NCI-H2171 treated with DMSO at 0.1 percent for 48 hours (cell line): Measurements from ENCODE around the gene SPATA32.
A peak's percentile ranks its signal among the peaks of the same experiment; 100 is the strongest.
"Not testable (repeated sequence)": the region's sequence is repeated elsewhere in the genome, so short reads cannot be mapped to it uniquely, and the experiment has no call there.

Experiments used
- DNase-seq: peaks from one replicate; lab custom pipeline; 2025; lab: John Stamatoyannopoulos, UW

Gene SPATA32, protein sequence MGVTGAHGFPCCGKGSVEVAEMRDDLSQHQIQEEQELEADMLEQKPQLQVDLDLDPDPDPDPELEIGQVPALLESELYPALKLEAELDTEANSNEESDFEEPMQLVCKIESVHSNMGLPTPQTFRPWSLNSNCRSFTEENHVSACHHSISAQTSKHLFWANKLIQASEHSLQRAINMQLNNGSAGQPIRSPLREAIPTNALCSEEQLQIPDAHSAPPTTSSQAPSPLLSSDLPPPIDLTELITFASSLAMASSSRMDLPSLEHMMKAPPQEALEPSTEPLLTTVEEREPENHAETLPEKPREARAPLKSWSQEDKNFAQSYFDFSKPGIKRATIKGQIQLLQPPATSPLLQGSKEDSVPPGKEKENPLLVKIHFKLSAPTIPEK

DNA sequence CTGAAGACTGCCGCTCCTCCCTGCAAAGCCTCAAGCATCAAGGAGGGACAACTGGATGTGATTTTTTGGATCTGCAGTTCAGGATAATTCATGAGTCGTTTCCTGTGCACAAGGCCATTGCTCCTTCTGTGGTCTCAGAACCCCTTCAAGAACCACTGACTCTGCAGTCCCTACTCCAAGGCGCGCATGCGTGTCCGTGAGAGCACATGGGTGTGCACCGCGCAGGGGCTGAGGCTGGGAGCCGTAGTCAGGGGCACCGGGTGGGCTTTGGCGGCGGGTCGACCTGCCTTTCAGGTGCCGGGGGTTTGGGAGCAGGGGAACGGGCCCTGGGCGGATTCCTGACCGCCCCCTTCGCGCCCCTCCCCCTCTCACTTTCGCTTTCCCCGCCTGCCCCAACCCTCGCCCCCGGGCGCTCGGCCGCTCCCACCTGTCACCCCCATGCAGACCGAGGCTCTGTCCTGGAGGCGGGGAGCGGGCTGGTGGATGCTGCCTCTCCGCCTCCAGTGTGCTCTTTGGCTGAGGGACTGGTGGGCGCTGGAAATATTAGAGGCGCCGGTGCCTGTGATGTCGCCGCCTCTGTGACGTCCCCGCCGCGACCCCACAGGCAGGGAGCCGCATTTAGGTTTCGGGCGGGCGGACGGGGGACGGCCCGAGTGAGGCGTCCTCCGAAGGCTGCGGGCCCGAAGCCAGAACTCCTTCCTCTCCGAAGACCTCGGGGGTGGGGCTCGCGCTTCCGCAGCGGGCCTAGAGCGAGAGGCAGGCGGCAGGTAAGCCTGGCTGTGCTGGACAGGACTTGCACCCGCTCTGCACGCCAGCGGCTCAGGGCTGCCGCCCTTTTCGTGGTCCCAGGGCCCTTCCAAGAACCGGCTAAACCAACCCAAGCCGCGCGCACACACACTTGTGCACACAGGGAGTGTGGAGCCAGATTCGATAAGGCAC is at the start of gene SPATA32:
TSS of gene SPATA32 (minus strand) at position 518 of the 939 bp plus-strand sequence. CDS start at position 440, 78 bp downstream.
- DNase-seq, result no peak

DNA sequence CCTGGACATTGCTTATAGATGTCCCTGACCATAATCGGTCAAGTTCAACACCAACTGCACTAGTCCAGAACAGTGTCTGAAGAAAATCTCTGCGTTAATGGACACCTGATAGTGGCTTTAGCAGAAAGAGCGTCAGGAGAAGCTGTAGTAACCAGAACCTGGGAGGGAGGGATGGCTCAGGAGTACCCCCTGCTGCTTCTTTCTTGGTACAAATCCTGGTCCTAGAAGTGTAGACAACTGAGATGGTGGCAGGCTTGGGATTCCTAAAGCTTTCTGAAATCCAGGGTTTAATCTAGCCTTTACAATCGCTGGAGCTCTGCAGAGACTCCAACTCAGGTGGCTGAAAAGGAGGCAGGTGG is 49.5 kb upstream of the SPATA32 start:
- DNase-seq, result no peak

GRCh38 chr17:45310380-45311324 is 48.8 kb upstream of the SPATA32 start:
- peak; percentile 22 for DNase-seq

DNA sequence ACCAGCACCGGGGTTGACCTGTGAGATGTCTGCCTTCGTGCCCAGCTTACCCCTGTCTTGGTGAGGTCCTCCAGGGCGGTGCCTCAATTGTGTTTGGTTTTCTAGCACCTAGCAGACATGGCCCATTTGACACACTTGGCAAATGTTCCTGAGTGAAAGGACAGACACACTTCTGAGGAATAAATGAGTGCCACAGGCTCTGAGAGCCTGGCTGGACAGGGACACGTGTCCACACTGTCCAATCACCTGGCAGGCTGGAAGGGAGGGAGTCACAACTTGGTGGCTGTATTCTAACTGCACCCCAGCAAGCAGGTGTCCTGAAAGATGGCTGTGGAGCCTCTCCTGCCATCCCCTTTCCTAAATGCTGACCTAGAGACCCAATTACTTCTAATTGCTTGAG is 47.5 kb upstream of the SPATA32 start:
- no peak for DNase-seq

GRCh38 chr17:45308840-45309239 is 46.9 kb upstream of the SPATA32 start:
- no peak for DNase-seq

GRCh38 chr17:45308016-45308365 is 46.1 kb upstream of the SPATA32 start:
- DNase-seq, result no peak

DNA sequence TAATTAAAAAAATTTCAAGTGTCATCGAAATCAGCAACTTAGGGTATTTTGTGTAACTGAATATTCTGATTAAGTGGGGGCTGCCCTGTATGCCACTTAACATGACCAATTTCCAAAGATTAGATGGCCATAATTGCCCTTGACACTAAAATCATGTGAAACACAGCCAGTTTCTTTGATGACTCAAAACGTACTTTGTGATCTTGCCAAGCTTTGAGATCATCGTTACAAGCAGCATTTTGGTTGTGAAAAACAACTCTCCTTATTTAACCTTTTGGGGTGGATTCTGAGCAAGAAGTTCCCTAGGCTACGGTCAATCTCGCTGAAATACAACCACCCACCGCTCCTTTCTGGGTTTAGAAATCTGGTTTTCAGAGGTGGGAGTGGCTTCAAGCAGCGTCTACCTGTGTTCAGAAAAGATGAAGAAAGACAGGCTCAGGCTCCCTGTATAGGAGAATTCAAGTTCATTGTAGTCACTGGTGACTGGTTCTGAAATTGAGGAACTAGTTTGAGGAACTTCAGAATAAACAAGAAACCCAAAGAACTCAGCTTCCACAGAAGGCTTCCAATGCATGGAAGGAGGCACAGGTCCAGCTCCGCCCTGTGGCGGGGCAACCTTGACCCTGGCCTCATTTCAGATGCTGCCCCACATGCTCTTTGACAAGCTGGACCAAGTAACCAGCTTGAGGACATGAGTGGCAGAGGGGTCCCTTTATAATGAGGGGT is 45.6 kb upstream of the SPATA32 start:
- DNase-seq, result no peak

- DNase-seq, result no peak
Observed at GRCh38 chr17:45306623-45307022, 44.7 kb upstream of the SPATA32 start.

GRCh38 chr17:45306094-45306493 is 44.2 kb upstream of the SPATA32 start:
- no peak for DNase-seq

GRCh38 chr17:45305530-45306087 is 43.7 kb upstream of the SPATA32 start:
- no peak for DNase-seq

- DNase-seq, result no peak
Observed at GRCh38 chr17:45302649-45303173, 40.8 kb upstream of the SPATA32 start.

DNA sequence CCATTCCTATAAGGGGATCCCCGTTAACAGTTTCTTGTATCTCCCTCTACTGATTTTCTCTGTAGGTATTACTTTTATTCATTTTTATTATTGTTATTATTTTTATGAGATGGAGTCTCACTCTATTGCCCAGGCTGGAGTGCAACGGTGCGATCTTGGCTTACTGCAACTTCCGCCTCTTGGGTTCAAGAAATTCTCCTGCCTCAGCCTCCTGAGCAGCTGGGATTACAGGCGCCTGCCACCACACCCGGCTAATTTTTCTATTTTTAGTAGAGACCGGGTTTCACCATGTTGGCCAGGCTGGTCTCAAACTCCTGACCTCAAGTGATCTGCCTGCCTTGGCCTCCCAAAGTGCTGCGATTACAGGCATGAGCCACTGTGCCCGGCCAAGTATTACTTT is 40.3 kb upstream of the SPATA32 start:
- not testable (repeated sequence) for DNase-seq

- DNase-seq, result no peak
Observed at GRCh38 chr17:45301674-45302073, 39.8 kb upstream of the SPATA32 start.

- DNase-seq, result no peak
Observed at GRCh38 chr17:45300060-45300751, 38.3 kb upstream of the SPATA32 start.

DNA sequence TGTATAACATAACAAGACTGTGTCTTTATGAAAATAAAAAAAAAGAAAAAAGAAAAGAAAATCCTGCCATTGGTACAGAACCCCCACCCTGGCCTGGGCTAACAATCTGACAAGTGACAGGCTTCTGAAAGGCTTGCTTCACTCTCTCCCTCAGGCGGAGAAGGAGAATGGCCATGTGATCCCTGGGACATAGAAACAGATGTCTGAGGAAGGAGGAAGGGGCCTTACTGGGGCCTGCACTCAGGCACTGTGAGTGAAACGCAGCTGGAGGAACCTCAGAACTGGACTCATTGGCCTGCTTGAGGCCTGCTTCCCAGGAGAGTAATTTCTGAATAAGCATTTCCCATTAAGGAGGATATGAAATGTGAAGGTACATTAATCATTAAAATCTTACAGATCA is 37.5 kb upstream of the SPATA32 start:
- DNase-seq, result peak; percentile 69

DNA sequence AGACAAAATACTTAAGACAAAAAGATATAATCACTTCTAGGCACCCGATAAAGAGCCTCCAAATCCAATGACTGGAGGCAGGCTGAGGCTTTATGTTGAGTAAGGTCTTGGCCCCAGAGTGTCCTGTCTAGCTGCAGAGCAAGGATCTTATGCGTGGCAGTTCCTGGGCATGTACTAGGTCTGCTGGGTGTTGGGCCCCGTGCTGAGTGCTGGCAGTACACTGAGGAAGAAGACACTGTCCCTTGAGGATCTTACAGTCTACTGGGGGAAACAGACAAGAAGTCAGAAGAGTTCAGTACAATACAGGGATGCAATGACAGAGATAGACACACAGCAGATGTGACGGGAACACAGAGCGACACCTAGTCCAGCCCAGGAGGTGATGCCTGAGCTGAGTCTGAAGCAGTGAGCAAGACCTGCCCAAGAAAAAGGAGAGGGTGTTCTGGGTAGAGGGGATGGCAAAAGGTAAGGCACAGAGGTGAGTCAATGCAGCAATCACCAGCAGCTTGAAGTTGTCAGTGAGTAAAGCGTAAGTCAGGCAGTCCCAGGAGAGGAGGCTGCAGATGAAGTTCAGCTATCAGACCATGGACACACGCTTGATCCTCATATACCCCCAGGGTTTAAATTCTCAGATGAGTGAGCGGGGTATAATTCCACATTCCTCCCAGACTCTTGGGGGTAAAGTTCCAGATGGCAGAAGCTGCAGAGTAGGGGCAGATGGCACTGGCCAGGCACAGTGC is 36.8 kb upstream of the SPATA32 start:
- DNase-seq, result peak; percentile 69

DNA sequence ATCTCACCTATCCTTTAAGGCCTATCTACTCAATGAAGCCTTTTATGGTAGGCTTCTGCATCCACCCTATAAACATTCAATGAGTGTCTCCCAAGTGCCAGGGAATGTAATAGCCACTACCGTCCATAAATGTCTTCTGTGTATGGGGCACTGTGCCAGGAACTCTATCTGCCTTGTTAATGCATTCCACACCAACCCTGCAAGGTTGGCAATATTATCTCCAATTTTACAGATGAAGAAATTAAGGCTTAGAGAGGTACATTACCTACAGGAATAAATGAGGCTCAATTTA is 34.9 kb upstream of the SPATA32 start:
- DNase-seq, result no peak

GRCh38 chr17:45296003-45296832 is 34.3 kb upstream of the SPATA32 start:
- no peak for DNase-seq

DNA sequence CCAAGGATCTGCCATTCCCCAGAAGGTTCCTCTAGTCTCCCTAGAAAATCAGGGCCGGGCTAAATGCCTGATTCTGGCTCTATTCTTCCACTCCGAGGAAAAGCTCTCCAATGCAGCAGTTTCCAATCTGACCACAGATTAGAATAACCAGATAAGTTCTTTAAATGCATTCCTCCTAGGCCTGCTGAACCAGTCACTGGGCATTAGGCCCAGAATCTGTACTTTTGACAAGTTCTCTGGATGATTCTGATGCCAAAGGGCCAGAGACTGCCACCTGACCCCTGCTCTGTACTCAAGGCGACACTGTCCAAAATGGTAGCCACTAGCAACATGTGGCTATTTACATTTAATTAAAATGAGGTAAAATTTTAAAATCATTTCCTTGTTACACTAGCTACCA is 32.6 kb upstream of the SPATA32 start:
- no peak for DNase-seq
